ENCODE measurements around the gene MGME1.

DNA sequence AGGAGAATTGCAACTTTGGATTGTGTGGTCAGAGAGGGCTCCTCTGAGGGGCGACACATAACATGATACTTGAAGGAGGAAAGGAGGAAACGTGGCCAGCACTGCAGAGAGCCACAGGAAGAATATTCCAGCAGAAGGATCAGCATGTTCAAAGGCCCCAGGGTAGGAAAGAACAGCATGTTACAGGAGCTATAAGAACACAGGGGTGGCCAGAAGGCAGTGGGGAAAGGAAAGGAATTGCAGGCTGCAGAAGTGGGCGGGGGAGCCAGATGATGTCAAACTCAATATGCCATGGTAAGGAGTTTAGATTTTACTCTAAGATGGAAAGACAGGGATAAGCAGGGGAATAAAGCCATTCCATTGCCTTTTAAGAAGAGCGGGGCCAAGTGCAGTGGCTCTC lies 30.7 kb downstream of the MGME1 start:
- no peak for TF ChIP-seq CTCF (conservative IDR thresholded peaks at IDR 0.05; ENCODE audit: low read depth, low read length)
- no peak for TF ChIP-seq EZH2phosphoT487 (IDR thresholded peaks at IDR 0.05; ENCODE audit: borderline replicate concordance, low read length)
